ENCODE data around the gene USP24.

DNA sequence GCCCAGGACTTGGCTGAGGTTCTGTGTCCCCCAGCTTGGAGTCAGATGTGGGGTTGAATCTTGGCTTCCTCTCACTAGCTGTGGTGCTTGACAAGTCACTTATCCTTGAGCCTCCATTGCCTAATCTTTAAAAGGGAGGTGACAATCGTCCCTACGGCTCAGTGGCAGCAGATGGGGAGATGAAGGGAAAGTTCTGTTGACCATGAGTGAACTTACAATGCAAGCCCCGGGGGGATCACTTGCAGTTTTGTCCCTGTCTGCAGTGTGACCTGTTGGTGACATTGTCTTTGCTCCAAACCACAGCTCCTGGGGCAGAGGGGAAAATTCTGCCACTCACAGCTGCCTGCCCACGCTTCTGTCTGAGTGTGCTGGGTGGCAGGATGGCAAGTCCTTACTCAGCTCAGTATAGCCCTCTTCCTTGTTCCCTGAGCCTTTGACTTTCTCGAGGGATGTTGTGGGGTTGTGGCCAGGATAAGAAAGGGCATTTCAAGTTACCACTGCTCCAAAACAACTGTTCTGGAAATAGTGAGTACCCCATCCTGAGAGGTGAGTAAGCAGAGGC is 174.2 kb downstream of the USP24 start:
- TF ChIP-seq, protein P1, sequence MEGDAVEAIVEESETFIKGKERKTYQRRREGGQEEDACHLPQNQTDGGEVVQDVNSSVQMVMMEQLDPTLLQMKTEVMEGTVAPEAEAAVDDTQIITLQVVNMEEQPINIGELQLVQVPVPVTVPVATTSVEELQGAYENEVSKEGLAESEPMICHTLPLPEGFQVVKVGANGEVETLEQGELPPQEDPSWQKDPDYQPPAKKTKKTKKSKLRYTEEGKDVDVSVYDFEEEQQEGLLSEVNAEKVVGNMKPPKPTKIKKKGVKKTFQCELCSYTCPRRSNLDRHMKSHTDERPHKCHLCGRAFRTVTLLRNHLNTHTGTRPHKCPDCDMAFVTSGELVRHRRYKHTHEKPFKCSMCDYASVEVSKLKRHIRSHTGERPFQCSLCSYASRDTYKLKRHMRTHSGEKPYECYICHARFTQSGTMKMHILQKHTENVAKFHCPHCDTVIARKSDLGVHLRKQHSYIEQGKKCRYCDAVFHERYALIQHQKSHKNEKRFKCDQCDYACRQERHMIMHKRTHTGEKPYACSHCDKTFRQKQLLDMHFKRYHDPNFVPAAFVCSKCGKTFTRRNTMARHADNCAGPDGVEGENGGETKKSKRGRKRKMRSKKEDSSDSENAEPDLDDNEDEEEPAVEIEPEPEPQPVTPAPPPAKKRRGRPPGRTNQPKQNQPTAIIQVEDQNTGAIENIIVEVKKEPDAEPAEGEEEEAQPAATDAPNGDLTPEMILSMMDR (IDR thresholded peaks at IDR 0.05), result no peak
- TF ChIP-seq POLR2A (IDR thresholded peaks at IDR 0.05), result no peak

Measured in esophagus squamous epithelium (tissue), 4 donors.